ENCODE results near the gene C1QA.
"Not testable (repeated sequence)": the region's sequence is repeated elsewhere in the genome, so short reads cannot be mapped to it uniquely, and the experiment has no call there.

The C1QA gene

GRCh38 chr1:22676151-22676550 lies 39.7 kb downstream of the C1QA start:
- DNase-seq, result not testable (repeated sequence)

- DNase-seq, result no peak
These were observed 40.6 kb downstream of the C1QA start for GRCh38 chr1:22676916-22677583.

- no peak for DNase-seq
These were observed 41.8 kb downstream of the C1QA start for GRCh38 chr1:22677931-22678896.

- no peak for DNase-seq
These were observed 44.3 kb downstream of the C1QA start for GRCh38 chr1:22680726-22681125.

DNA sequence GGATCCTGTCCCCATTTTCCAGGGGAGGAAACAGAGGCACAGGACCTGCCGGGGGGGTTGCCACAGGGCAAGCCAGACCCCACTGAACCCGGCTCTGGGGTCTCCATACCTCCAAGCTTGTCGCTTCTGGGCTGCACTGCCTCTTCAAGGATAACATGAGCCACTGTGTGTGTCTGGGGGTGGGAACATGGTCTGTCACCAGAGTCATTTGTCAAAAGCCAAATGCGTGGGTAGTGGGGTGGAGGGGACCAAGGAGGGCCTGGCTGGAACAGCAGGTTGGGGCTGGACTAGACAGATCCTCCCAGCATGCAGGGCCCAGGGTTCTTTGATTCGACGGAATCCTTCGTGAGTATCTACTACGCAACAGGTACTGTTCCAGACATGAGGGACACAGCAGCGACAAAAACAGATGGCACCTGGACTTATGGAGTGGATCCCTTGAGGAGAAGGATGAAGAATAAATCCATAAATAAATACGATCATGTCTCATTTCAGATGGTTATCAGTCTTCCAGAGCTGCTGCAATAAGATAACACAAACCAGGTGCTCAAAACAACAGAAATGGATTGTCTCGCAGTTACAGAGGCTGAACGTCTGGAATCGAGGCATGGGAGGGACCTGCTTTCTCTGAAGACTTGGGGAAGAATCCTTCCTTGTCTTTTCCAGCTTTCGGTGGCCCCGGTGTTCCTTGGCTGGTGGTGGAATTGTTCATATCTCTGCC lies 45.3 kb downstream of the C1QA start:
- DNase-seq, result no peak

DNA sequence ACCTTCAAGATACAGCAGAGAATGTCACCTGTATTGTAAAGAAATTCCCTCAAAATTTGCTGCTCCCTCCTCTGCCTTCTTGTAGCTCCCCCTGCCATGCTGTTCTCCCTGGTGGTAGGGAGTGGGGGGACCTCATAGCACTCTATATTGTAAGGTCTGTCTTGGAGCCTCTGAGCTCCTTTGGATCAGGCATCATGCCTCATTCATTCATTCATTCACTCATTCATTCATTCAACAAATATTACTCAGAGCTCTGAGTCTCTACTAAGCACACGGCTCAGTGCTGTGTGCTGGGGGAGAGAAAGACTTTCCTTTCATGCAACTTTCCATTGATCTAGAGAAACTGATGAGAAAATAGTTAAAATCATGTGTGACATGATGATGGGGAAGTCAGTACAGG lies 47.1 kb downstream of the C1QA start:
- no peak for DNase-seq

GRCh38 chr1:22685591-22686059 lies 49.2 kb downstream of the C1QA start:
- no peak for DNase-seq

GRCh38 chr1:22687191-22687590 lies 50.8 kb downstream of the C1QA start:
- no peak for DNase-seq

- DNase-seq, result no peak
These were observed 52.0 kb downstream of the C1QA start for GRCh38 chr1:22688466-22688865.

All from central memory CD4-positive, alpha-beta T cell (primary cell).